HG03460 (cell line): ENCODE results near the gene JAGN1.
"Not testable (repeated sequence)": the region's sequence is repeated elsewhere in the genome, so short reads cannot be mapped to it uniquely, and the experiment has no call there.

ENCODE experiments used
- ATAC-seq: cut with Tn5 transposase; IDR thresholded peaks from one replicate; pipeline ENCODE4 v1.9.1; 2021; ENCODE audit not compliant: unreplicated experiment

Gene JAGN1

DNA sequence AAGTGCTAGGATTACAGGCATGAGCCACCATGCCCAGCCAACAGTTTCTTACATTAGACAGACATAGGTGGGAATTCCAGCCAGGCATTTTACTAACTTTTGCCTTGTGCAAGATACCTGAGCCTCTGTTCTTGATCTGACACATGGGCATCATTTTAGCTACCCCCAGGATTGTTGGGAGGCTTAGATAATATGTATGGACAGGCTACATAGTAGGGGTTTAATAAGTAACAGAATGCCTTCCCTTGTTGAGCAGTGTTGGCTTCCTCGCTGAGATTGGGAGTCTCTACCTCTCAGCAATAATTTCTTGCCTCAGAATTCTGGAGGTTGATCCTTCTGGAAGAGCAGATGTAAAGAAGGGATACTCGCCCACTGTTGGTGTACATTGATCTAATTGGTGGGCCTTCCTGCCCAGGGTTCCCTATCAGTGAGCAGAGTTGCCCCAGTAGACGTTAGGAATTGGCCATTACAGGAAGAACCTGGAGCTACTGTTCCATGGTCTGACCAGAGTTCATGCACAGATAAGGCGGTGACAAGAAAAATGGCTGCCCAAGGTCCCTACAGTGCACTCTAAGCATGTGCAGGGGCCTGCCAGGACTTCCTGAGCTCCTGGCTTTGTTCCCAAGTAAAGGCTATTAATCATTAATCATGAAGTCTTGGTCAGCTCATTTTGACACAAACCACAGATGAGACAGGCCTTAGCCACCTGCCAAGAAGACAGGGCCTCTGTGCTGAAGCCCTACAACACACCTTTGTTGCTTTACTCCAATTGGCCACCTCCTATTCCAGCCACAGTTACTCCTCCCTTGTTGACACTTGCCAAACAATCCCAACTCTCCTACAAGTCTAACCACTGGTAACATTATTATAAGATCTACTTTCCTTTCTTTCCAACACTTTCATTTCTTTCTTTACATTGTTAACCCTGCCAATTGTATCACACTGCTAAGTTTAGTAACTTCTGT, 7.3 kb downstream of the JAGN1 start:
- ATAC-seq = peak; percentile 76

DNA sequence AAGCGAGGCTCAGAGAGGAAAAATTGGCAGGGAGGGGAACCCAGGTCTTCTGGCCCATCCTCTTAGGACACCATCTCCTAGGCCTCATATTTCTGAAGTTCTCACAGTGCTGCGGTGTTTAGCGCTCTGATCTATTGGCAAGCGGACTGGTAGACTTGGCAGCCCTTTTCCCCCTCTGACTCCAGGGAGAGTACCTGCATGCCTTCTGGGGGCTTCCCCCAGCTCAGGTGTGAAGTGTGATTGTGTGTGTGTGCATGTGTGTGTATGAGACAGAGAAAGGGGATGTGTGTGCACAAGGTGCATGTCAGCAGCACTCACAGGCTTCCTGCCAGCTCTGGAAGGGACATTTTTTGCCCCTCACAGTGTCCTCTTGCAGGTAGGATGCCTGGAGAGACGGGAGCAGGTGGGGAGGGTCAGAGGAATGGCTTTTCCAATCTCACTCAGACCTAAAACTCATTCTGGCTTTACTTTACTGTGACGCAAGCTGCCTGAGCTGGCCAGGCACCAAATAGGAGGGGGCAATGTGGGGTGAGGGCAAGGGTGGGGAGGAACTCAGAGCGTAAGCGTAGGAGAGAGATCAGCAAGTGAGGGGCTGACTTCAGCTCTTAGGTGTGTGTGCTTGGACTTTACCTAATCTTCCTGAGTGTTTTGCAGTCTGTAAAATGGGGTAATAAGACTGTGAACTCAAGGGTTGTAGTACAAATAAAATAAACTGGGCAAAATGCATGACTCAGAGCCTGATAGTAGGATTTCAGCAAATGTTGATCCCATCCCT, 8.2 kb downstream of the JAGN1 start:
- ATAC-seq = no peak

DNA sequence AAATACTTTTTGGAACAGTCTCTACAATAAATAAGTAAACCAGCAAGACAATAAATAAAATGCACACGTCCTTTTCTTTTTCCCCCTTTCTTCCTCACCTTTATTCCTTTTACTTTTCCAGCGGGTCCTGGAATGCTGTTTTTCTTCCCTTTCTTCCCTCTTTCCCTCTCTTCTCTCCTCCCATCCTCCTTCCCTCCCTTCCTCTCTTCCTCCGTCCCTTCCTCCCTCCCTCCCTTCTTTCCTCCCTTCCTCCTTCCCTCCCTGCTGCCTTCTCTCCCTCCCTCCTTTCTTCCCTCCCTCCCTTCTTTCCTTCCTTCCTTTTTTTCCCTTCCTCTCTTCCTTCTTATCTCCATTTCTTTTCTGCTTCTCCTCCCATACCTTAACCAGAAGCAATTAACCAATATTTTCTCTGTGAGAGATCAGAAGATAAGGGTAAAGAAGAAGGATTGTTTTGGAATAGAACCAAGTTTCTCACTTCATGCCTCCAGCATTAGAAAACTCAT, 8.9 kb downstream of the JAGN1 start:
- ATAC-seq = no peak

DNA sequence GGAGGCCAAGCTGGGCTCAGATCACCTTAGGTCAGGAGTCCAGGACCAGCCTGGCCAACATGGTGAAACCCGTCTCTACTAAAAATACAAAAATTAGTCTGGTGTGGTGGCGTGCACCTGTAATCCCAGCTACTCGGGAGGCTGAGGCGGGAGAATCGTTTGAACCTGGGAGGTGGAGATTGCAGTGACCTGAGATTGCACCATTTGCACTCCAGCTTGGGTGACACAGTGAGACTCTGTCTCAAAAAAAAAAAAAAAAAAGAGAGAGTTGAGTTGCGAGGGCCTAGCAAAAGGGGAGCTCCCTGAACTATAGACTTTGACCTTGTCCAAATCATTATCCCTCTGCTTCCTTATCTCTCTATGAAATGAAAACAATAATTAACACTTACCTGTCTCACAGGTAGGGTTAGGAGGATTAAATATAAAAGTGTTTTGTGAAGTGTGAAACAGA, 10.6 kb downstream of the JAGN1 start:
- ATAC-seq = not testable (repeated sequence)

DNA sequence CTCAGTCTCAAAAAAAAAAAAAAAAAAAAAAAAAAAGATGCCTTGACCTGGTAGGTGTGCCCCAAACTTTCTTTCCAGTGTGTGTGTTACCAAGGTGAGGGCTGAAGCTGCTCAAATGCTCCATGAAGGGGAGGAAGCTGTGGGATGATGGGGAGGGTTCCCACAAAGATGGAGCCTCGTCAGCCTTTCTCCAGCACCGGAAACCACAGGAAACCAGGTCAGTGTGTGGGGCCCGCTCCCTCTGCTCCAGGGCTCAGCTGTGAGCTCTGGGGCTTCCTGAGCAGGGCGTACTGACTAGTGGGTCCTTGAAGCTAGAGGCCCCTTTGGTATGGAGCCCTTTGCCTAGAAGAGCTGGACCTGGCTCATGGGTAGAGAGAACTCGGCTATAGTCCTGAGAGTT, 11.6 kb downstream of the JAGN1 start:
- no peak for ATAC-seq

DNA sequence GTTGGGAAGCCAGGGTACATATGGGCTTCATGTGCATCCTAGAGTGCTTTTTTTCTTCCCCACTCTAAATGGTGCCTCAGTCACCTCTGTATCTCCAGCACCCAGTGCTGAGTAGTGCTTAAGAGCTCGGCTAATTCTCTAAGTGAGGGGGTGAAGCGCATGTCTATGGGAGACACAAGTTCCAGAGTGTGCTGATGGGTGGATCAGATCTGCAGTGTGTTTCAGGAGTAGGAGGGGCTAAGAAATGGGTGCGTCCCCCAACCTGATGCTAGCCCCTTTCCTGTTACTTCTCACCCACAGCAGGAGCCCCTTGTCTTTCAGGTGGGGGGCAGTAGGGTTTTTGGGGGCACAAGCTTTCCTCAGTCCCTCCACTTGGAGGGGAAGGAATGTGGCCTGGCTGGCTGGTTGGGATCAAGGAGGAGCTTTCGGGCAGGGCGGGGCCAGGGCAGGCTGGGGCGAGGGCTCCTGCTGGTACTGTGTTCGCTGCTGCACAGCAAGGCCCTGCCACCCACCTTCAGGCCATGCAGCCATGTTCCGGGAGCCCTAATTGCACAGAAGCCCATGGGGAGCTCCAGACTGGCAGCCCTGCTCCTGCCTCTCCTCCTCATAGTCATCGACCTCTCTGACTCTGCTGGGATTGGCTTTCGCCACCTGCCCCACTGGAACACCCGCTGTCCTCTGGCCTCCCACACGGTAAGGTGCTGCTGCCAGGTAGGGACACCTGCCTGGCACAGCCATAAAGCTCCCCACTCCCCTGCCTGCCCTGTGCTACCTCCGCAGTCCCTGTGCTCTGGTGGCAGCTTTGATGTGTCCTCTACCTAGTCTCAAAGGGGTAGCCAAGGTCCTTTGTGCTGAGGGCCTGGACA, 12.2 kb downstream of the JAGN1 start, which contains the start of gene IL17RE:
Gene IL17RE, plus strand, starts transcription at position 477 of the 866 bp plus-strand sequence. Its CDS starts 85 bp downstream, at position 562.
- ATAC-seq = no peak

DNA sequence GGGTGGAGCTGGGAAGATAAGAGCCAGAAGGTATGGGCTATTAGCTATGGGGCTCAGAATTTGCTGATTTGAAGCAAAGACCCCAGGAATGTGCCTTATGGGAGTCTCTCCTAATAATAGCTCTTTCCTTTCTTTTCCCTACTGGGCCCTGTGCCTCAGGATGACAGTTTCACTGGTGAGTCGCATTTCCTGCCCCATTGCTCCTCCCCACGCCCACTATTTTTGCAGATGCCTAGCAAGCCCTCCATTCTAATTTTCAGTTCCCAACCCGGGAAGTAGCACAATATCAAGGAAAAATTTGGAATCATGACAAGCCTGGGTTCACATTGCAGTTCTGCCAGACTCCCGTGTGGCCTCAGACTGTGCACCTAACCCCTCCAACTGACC, 12.8 kb downstream of the JAGN1 start:
- ATAC-seq = no peak

DNA sequence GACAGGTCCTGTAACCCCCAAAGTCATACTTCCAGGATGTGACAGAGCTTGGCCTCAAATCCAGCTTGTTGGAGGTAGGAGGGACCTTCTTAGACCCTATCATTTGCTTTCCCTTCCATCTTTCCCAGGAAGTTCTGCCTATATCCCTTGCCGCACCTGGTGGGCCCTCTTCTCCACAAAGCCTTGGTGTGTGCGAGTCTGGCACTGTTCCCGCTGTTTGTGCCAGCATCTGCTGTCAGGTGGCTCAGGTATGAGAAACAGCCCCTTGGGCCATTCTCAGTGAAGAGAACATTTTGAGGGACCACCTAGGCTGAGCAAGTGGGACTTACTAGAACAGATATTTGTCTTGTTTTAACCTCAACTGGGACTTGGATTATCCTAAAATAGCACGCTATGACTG, 13.5 kb downstream of the JAGN1 start:
- no peak for ATAC-seq

DNA sequence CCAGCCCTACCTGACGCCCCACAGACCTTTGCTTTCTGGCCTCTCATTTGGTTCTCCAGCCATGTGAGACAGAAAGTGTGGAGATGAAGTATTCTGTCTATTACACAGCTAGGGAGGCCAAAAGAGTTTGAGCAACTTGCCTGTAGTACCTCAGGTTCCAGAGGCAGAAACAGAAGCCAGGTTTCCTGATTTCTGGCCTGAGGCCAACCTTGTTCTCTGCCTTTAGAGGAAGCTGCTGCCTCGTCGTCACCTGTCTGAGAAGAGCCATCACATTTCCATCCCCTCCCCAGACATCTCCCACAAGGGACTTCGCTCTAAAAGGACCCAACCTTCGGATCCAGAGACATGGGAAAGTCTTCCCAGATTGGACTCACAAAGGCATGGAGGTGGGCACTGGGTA, 16.1 kb downstream of the JAGN1 start:
- no peak for ATAC-seq

DNA sequence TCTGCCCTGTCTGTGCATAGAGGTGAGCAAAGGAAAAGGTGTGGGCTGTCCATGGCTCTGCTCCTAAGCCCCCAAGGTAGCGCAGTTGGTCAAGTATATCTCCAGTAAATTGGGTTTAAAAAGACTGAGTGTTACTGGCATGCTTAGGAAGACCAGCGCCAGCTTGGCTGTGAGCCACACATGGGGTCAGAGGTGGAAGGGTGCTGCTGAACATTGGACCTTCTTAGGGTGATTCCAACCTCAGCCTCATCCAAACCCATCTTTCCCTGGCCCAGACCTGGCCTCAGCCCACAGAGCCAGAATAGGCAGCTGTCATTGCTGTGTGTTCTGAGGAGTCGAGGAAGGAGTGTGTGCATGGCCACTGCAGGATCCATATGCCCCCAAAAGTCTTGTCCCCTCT, 17.9 kb downstream of the JAGN1 start:
- ATAC-seq = no peak

DNA sequence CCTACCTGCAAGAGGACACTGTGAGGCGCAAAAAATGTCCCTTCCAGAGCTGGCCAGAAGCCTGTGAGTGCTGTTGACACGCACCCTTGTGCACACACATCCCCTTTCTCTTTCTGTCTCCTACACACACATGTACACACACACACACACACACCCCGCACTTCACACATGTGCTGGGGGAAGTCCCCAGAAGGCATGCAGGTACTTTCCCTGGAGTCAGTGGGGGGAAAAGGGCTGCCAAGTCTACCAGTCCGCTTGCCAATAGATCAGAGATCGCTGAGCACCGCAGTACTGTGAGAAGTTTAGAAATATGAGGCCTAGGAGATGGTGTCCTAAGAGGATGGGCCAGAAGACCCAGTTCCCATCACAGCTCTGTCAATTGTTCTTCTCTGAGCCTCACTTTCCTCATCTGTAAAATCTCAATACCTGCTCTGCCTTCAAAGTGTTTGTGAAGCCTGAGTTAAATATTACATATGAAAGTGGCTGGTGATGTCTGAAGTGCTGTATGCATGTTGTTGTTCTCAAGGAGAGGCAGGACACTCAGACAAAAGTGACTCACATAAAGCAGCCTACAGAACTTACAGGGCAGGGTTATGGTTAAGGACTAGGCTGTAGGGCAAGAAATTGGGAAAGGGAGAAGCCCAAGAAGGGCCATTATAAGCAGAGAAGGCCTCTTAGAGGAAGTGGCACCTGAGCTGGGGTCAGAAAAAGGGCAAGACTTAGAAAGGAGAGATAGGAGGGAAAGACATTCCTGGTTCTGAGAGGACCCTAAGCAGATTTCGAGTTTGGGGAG, 19.0 kb downstream of the JAGN1 start:
- no peak for ATAC-seq

DNA sequence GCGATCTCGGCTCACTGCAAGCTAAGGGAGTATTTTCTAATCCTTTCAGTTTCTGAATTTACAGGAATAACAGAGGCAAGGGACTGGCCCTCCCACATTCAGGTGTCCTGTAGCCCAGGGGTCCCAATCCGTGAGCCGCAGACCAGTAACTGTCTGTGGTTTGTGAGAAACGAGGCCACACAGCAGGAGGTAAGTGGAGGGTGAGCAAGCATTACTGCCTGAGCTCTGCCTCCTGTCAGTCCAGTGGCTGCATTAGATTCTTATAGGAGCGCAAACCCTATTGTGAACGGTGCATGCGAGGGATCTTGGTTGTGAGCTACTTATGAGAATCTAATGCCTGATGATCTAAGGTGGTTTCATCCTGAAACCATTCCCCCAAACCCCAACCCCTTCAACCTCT, 21.5 kb downstream of the JAGN1 start:
- no peak for ATAC-seq

DNA sequence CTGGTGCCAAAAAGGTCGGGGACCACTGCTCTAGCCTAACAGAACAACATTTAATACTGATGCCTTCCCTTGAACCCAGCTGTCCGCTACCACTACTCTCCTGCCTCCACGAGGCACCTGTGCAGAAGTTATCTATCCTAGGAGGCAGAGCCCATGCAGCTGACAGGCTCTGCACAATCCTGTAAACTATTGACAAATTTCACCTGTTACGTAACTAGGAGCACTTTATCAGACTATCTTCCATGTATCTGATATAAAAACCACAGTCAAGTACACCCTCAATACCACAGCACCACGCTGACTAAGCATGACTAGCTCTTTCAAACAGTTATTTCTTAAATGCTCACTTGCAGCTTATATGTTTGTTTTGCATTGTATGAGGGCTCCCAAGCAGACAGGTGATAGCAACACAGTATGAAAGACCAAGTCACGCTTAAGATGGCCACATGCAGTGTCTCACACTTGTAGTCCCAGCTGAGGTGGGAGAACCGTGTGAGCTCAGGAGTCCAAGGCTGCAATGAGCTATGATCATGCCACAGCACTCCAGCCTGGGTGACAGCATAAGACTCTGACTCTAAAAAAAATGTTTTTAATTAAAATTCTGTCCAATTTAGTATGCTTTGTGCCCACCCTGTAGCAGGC, 22.0 kb downstream of the JAGN1 start:
- ATAC-seq = no peak

DNA sequence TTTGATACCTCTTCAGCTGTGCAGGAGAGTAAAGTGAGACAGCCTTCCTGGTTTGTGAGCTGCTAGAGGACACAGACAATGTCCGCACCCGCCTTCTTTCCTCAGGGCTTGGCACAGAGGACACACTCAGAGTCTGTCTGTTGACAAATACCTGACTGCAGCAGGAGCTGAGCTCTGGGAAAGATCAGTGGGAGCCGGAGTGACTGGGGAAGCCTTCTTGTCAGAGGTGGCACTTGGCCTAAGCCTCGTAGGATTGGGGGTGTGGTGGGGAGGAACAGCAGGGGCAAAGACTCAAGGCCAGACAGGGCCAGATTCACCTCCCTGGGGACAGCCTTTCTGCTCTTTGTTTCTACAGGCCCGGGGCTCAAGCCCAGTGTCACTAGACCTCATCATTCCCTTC, 23.2 kb downstream of the JAGN1 start:
- ATAC-seq = no peak

DNA sequence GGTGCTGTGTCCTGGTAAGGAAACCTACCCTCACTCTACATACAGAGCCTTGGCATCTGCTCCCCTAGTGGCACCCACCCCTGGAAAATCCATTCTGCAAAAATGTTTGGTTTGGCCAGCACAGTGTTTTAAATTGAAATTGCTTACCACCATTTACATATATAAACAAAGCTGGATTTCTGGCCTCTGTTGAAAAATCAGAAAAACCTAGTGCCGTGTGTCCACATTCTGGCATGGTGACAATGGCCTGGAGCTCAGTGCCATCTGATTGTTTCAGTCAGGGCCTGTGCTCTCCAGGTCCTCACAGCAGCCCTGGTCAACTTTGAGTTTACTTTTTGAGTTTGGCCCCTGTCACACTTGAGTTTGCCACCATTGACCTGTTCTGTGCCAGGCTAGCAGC, 23.6 kb downstream of the JAGN1 start:
- ATAC-seq = no peak

DNA sequence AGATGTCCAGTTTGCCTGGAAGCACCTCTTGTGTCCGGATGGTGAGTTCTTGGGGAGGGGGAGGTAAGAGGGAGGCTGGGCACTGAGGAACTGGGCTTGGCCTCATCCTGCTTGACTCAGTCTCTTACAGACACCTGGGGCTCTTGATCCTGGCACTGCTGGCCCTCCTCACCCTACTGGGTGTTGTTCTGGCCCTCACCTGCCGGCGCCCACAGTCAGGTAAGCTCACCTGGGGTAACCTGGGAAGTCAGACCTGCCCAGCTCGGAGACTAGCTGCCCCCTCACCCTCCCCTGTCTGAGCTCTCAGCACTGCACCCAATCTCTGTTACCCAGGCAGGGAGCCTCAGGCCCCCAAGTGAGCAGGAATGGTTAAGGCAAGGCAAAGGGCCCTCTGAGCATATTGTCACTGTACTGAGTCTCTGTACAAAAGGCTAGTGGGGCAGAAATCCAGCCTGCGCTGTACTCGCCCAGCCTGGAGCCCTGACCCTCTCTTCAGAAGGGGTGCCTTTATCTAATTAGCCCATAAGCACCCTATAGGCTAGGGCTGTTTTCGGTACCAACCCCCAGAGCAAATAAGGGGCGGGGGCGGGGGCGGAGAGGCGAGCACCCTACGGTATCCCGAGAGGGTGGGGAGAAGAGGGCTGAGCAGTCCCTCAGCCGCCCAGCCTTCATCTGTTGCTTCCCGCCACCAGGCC, 24.3 kb downstream of the JAGN1 start:
- no peak for ATAC-seq

DNA sequence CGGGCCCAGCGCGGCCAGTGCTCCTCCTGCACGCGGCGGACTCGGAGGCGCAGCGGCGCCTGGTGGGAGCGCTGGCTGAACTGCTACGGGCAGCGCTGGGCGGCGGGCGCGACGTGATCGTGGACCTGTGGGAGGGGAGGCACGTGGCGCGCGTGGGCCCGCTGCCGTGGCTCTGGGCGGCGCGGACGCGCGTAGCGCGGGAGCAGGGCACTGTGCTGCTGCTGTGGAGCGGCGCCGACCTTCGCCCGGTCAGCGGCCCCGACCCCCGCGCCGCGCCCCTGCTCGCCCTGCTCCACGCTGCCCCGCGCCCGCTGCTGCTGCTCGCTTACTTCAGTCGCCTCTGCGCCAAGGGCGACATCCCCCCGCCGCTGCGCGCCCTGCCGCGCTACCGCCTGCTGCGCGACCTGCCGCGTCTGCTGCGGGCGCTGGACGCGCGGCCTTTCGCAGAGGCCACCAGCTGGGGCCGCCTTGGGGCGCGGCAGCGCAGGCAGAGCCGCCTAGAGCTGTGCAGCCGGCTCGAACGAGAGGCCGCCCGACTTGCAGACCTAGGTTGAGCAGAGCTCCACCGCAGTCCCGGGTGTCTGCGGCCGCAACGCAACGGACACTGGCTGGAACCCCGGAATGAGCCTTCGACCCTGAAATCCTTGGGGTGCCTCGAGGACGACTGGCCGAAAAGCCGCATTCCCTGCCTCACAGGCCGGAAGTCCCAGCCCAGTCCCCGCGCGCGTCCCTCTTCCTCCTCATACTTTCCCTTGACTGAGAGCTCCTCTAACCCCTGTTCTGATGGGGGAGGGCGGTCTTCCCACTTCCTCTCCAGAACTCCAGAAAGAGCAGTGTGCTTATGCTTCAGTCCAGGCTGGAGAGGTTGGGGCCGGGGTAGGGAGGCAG, 25.1 kb downstream of the JAGN1 start:
- ATAC-seq = no peak

DNA sequence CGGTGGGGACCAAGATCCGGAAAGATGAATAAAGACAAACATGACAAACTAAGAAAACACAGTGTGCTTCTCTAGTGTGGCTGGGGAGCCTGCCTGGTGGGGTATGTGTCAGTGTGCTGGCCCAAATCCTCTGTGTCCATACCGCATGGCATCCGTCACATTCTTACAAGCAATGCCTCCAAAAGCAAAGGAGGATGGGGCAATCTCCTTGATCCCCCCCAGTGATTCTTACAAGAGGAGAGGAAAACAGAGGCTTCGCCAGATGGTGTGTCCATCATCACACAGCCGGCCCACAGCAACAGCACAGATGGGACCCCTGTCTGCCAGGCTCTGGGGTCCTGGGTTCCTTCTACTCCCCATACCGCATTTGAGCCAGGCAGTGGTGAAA, 25.9 kb downstream of the JAGN1 start:
- no peak for ATAC-seq
